GM19328 (cell line): ENCODE results near the gene PROX2.

Experiments
- ATAC-seq: cut with Tn5 transposase; IDR thresholded peaks from one replicate; pipeline ENCODE4 v1.9.1; 2021; ENCODE audit warnings: mild to moderate bottlenecking, moderate library complexity; ENCODE audit not compliant: unreplicated experiment

The PROX2 gene

GRCh38 chr14:74909911-74910310 lies 34.0 kb upstream of the PROX2 start:
- no peak for ATAC-seq

GRCh38 chr14:74909501-74909900 lies 33.6 kb upstream of the PROX2 start:
- no peak for ATAC-seq

GRCh38 chr14:74908861-74909341 lies 33.0 kb upstream of the PROX2 start:
- no peak for ATAC-seq

DNA sequence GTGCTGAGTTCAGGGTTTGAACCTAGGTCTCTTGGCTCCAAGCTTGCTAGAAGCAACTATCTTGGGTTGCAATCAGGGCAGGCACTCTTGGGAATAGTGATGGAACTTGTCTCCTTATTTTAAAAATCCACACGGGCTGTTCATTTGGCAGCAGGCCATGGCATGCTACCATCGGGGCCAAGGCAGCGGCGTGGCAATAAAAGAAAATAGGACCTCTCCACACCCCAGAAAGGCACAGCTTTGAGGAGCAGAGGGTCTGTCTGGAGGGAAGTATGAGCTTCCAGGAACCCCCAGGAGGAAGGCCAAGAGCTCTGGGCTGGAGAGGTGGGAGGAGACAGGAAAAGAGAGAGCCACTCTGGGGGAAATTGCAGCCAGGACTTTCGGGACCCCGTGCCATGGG lies 31.8 kb upstream of the PROX2 start:
- ATAC-seq = no peak

- no peak for ATAC-seq
These were observed 31.1 kb upstream of the PROX2 start for GRCh38 chr14:74906925-74907521.

GRCh38 chr14:74905595-74906142 lies 29.7 kb upstream of the PROX2 start:
- no peak for ATAC-seq

DNA sequence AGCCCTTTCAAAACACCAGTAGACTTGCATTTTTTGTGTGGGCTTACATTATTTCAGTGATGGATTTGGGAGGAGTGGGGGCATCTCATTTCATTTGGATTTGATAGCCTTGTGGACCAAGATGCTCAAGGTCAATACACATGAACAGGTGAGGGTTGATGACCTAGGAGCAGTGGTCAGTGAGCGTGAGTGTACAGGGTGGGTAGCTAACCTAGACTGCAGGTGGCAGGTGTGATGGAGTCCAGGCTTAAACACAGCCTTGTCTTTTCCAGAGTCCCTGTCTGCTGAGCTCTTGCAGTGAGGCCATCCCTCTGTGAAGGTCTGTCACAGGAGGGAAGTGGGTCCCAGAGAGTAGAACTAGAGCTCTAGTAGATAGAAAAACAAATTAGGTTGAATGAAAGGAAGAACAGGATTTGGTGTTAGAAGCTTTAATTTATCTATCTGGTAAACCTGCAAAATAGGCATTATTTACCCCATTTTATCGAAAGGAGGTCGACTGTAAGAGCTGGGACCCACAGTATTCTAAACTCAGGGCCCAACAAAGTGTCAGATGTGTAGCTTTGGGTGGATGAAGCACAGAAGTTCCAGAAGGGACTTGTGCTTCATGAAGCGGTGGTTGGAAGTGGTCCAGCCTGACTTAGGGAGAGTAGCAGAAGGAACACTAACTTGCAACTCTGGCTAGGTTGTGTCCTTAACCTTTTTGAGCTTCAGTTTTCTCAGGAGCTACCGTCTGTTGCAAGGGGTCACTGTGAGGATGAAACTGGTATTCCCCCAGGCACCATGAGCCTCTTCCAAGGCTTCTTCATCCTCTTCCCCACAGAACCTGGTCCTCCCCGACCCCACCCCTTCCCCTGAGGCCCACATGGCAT lies 28.9 kb upstream of the PROX2 start:
- ATAC-seq = no peak

GRCh38 chr14:74902941-74903705 lies 27.2 kb upstream of the PROX2 start:
- no peak for ATAC-seq

DNA sequence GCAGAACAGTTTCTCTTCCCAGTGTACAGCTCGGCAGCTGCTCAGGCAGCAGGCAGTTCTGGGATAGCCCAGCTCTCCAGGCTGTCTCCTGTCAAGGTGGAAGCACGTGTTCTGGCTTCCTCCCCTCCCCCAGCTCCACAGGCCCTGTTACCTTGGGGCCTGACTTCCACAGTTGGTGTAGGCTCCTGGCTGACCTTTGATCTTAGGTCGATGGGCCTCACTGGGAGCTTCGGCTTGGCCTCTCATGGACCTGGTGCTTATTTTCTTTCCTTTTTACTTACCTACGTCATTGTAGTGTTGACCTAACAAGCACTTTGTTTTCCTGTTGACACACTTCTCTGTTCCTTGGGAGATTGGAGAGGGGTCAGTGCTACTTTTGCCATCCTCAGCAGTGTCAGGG lies 22.7 kb upstream of the PROX2 start:
- ATAC-seq = no peak

DNA sequence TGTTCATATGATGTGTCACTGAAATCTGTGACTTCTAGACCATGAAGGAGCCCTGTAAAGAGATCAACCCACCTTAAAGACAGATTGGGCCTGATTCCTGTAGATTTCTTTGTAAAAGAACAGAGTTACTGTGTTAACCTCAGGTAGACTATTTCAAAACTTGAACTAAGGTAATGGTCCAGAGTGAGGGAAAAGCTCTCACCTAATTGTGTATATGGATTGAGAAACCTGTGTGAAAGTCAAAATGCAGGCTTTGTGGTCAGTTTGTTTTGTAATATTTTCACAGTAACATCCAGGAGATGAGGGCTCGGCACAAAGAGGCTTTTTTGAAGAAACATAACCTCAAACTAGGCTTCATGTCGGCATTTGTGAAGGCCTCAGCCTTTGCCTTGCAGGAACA lies 22.1 kb upstream of the PROX2 start:
- ATAC-seq = no peak

DNA sequence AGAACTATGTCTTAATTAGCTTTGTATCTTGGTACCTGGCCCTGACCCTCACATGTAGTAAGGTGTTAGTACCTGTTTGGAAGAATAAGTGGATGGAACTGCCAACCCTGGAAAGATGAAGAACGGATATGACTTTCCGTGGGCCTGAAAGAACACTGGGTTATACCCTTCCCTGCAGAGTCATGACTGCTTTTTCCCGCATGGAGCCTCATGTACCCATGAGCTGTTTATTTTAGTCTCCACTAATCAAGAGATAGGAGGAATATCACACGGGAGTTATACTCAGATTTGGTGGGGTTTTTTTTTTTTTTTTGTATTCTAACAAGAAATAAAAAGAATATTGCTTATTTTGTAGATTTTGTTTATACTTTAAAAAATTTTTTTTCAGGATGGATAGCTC lies 21.7 kb upstream of the PROX2 start:
- ATAC-seq = no peak

GRCh38 chr14:74896400-74896799 lies 20.5 kb upstream of the PROX2 start:
- ATAC-seq = no peak

DNA sequence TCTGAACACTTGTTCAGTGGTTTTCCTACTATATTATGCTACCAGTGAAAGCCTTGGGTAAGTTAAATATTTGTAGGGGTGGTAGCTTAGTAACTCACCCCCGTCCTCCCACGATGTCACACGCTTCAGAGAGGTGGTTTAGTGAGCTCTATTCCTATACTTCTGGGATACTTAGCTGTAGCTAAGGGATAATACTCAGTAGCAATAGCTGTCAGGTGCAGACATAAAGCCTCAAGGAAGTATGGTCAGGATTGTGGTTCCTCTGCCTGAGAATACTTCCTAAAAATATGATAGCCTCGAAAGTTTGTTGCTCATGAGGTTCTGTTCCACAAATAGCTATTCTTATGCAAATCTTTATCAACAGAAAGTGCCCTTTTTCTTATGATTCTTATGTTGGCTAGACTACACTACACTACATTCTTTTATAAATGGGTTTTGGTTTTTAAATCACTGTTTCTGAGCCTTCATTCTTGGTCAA lies 17.7 kb upstream of the PROX2 start:
- no peak for ATAC-seq

DNA sequence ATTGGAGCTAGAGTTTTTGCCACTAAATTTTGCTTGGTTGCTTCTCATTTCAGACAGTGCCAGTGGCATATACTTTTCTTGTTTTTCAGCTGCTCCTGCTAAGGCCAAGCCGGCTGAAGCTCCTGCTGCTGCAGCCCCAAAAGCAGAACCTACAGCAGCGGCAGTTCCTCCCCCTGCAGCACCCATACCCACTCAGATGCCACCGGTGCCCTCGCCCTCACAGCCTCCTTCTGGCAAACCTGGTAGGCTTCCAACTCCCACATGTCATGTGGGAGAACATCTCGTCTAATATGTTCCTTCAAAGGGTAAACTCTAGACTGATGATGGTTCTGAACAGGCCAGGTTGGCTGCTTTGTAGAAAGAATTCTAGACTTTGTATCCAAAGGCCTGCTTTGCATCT lies 16.8 kb upstream of the PROX2 start:
- no peak for ATAC-seq

DNA sequence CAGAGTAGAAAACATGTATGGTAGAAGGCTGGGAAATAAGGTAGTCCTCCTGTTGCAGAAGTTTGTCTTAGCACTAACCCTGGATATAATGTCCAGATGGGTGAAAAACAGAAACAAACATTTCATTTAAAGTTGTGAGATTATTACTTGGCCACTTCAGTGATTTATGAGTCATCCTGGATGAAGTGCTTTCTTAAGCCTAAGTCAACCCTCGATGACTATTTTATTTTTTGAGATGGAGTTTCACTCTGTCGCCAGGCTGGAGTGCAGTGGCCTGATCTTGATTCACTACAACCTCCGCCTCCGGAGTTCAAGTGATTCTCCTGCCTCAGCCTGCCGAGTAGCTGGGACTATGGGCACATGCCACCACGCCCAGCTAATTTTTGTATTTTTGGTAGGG lies 15.9 kb upstream of the PROX2 start:
- no peak for ATAC-seq

DNA sequence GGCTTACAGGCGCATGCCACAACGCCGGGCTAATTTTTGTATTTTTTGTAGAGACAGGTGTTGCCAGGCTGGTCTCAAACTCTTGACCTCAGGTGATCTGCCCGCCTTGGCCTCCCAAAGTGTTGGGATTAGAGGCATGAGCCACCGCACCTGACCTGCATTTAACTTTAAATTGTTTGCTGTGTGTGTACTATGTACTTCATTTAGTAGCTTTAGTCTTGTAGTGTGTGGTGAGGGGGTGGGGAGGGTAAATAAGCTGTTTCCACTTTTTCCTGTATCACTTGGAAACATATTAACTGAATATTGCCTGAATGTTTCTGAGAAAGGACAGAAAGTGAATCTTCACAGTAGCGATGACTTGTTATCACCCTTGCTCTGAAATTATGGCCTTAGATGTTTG lies 14.3 kb upstream of the PROX2 start:
- ATAC-seq = no peak

GRCh38 chr14:74888164-74889158 lies 12.5 kb upstream of the PROX2 start:
- no peak for ATAC-seq

GRCh38 chr14:74886001-74886400 lies 10.1 kb upstream of the PROX2 start:
- ATAC-seq = no peak

DNA sequence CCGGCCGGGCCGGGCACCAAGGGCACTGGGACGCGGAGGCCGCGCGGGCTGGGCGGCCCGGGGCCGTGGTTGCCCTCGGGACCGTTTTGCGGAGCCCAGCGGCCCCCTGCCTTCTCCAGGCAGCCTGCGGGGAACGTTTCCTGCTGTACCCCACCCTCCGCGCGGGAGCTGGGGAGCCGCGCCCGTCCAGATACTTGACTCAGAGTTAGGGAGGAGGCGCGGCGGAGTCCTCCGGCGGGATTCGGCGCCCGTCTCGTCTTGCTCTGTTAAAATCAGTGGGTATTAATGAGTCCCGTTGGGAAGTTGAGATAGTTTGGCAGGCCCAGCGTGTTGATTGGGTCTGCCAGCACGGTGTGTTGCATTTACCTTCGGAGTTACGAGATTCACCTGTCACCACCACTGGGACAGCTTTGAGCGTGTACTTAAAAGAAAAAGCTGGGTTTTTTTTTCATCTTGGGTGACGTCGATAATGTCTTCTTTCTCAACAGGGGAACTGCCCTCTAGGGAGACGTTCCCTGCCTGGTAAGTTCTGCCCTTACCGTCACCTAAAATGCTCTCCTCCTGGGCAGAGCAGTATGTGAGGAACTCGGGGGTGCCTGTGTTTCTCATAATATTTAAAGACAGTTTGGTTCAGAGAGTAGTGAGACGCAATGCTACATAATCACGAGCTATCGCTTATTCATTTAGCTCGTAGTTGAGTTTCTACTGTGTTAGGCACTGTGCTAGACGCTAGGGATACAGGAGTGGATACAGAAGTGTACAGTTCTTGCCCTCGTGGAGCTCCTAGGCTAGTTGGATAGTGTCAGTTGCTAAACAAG lies 6.4 kb upstream of the PROX2 start:
- peak; percentile 38 for ATAC-seq
